Measurements from ENCODE around the gene GLUL. TPM values are rescaled to one million over a fixed set of nuclear protein-coding genes. Genes with fewer than 3 reads are reported as not detected.
A peak's percentile ranks its signal among the peaks of the same experiment; 100 is the strongest.

GLUL gene
- total RNA-seq, 1 experiment from 2014 or later: 159 TPM

DNA sequence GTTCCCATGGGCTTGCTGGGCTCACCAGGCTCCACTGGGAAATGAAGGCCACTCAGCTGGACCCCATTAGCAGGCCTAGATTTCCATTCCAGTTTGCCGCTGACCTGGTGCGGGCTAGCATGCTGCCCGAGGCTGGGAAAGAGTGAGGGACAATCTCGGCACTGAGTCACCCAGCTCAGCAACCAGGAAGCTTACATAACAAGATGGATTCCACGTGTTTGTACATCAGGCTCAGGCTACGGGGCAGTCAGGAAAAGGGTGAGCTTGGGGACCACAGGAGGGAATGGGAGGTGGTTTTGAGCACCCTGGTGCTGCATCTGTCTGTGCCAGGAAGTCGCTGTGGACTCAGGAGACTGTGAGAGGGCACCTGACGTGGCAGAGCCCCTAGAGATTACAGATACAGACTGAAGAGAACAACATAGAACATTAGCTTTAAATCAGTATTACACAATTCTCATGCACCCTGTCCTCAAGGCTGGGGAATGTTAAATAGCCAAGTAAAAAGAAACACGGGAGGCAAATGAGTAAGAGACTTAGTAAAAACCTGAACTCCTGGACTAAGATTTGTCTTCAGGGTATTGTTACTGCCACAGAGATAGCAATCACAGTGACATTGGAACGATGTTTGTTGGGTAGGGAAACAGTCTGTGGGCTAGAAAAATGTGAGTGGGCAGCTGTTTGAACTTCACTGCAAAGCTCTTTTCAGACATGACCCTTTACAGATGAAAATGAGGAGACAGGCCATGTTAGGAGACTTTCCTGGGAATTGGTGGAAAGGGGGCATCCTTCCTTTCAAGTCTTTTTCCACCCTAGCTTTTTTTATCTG is 51.1 kb downstream of the GLUL start:
- CTCF ChIA-PET: no interaction called here
- H3K4me2 ChIP-seq (ENCODE audit: low read length): no peak overlapping the region

DNA sequence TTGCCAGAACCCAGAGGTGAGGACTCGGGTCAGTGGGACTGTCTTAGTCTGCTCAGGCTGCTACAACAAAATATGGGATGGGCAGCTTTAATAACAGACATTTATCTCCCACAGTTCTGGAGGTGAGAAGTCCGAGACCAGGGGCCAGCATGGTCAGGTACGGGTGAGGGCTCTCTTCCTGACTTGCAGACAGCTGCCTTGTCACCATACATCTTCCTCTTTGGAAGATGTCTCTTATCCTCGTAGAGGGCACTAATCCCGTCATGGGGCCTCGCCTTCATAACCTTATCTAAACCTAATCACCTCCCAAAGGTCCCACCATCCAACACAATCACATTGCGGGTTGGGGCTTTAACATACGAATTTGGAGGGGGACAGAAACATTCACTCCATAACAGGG is 51.9 kb downstream of the GLUL start:
- Histone ChIP-seq H3K79me2 (ENCODE audit: low read length) (no peaks in the 10 kb centered on the region), H3K27me3 (ENCODE audit: low read length) (no peaks in the 10 kb centered on the region), H3K4me3 (ENCODE audit: low read length) (no peak overlapping the region), H3K4me2 (ENCODE audit: low read length) (no peak overlapping the region), H3F3A (ENCODE audit: low read length, unreplicated experiment) (no peaks in the 10 kb centered on the region), H3K9ac (ENCODE audit: low read length) (no peak overlapping the region), H3K4me1 (ENCODE audit: insufficient read depth, low read length) (no peaks in the 10 kb centered on the region), H2AFZ (ENCODE audit: low read length) (no peak overlapping the region), H3K9me2 (replicated peaks; ENCODE audit: low read length) (no peaks in the 10 kb centered on the region), H3K36me3 (ENCODE audit: low read depth, low read length) (no peaks in the 10 kb centered on the region), H3K27ac (ENCODE audit: low read length) (no peak overlapping the region), H3K9me3 (ENCODE audit: low read length) (no peaks in the 10 kb centered on the region), H4K20me1 (ENCODE audit: low read length) (no peaks in the 10 kb centered on the region)
- no peak for ATAC-seq
- ChIA-PET POLR2A (ENCODE audit: unreplicated experiment) (no interaction called here), CTCF (no interaction called here)
- intact Hi-C loops (cut with micrococcal nuclease): no loop called here
- no TSS peak for BruUV-seq (replicated peaks)
- DNase-seq: no peak
- TF ChIP-seq EZH2phosphoT487 (IDR thresholded peaks at IDR 0.05; ENCODE audit: borderline replicate concordance, low read length) (no peak), EZH2 (IDR thresholded peaks at IDR 0.05; ENCODE audit: low read length, unreplicated experiment) (no peak)
- TF ChIP-seq, protein P1, sequence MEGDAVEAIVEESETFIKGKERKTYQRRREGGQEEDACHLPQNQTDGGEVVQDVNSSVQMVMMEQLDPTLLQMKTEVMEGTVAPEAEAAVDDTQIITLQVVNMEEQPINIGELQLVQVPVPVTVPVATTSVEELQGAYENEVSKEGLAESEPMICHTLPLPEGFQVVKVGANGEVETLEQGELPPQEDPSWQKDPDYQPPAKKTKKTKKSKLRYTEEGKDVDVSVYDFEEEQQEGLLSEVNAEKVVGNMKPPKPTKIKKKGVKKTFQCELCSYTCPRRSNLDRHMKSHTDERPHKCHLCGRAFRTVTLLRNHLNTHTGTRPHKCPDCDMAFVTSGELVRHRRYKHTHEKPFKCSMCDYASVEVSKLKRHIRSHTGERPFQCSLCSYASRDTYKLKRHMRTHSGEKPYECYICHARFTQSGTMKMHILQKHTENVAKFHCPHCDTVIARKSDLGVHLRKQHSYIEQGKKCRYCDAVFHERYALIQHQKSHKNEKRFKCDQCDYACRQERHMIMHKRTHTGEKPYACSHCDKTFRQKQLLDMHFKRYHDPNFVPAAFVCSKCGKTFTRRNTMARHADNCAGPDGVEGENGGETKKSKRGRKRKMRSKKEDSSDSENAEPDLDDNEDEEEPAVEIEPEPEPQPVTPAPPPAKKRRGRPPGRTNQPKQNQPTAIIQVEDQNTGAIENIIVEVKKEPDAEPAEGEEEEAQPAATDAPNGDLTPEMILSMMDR (conservative IDR thresholded peaks at IDR 0.05; ENCODE audit: low read depth, low read length): no peak

More for the DNA sequence above, 51.1 kb downstream of the GLUL start:
- no TSS peak for BruUV-seq (replicated peaks)
- Histone ChIP-seq H3K9ac (ENCODE audit: low read length) (no peak overlapping the region), H3K27ac (ENCODE audit: low read length) (no peak overlapping the region), H3K9me2 (replicated peaks; ENCODE audit: low read length) (no peaks in the 10 kb centered on the region), H4K20me1 (ENCODE audit: low read length) (no peaks in the 10 kb centered on the region), H3K27me3 (ENCODE audit: low read length) (no peaks in the 10 kb centered on the region), H2AFZ (ENCODE audit: low read length) (0 out of 2 replicates have a peak overlapping the region, but pooled peaks have one; percentile 30), H3K9me3 (ENCODE audit: low read length) (no peaks in the 10 kb centered on the region), H3K79me2 (ENCODE audit: low read length) (no peaks in the 10 kb centered on the region), H3K36me3 (ENCODE audit: low read depth, low read length) (no peaks in the 10 kb centered on the region), H3K4me3 (ENCODE audit: low read length) (no peak overlapping the region), H3K4me1 (ENCODE audit: insufficient read depth, low read length) (no peaks in the 10 kb centered on the region), H3F3A (ENCODE audit: low read length, unreplicated experiment) (no peaks in the 10 kb centered on the region)
- TF ChIP-seq EZH2 (IDR thresholded peaks at IDR 0.05; ENCODE audit: low read length, unreplicated experiment) (no peak), EZH2phosphoT487 (IDR thresholded peaks at IDR 0.05; ENCODE audit: borderline replicate concordance, low read length) (no peak)
- TF ChIP-seq, protein P1 (conservative IDR thresholded peaks at IDR 0.05; ENCODE audit: low read depth, low read length): no peak
- POLR2A ChIA-PET (ENCODE audit: unreplicated experiment): no interaction called here
- intact Hi-C loops (cut with micrococcal nuclease): no loop called here
- DNase-seq (no peak), ATAC-seq (no peak)

DNA sequence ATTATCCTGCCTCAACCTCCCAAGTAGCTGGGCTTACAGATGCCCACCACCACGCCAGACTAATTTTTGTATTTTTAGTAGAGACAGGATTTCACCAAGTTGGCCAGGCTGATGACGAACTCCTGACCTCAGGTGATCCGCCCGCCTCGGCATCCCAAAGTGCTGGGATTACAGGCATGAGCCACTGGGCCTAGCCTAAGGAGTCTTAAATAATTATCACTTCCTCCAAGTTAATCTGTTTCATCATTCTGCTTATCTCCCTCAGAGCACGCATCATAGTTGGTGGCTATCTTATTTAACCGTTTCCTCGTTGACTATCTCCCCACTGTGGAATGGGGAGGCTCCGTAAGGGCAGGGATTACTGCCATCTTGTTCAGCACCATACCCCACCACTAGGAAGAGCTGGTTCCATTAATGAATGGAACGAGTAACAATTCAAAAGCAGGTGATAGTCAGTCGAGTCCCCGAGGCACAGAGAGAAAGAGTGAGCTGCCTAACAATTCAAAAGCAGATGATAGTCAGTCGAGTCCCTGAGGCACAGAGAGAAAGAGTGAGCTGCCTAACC is 52.7 kb downstream of the GLUL start:
- Histone ChIP-seq H3K27me3 (ENCODE audit: low read length) (no peaks in the 10 kb centered on the region), H3F3A (ENCODE audit: low read length, unreplicated experiment) (no peaks in the 10 kb centered on the region), H3K9ac (ENCODE audit: low read length) (no peak overlapping the region), H3K9me3 (ENCODE audit: low read length) (no peaks in the 10 kb centered on the region), H4K20me1 (ENCODE audit: low read length) (no peaks in the 10 kb centered on the region), H3K4me2 (ENCODE audit: low read length) (no peak overlapping the region), H3K9me2 (replicated peaks; ENCODE audit: low read length) (no peaks in the 10 kb centered on the region), H3K79me2 (ENCODE audit: low read length) (no peaks in the 10 kb centered on the region), H2AFZ (ENCODE audit: low read length) (no peak overlapping the region), H3K4me3 (ENCODE audit: low read length) (no peak overlapping the region), H3K27ac (ENCODE audit: low read length) (no peak overlapping the region), H3K4me1 (ENCODE audit: insufficient read depth, low read length) (no peaks in the 10 kb centered on the region), H3K36me3 (ENCODE audit: low read depth, low read length) (no peaks in the 10 kb centered on the region)
- ChIA-PET POLR2A (ENCODE audit: unreplicated experiment) (interaction anchor here (0.7 kb wide), 1 partner anchor 219 kb away, joined by 3 read pairs; no protein-coding TSS in a partner anchor), CTCF (no interaction called here)
- ATAC-seq (no peak), DNase-seq (no peak)
- intact Hi-C loops (cut with micrococcal nuclease): no loop called here
- TF ChIP-seq EZH2phosphoT487 (IDR thresholded peaks at IDR 0.05; ENCODE audit: borderline replicate concordance, low read length): no peak
- BruUV-seq (replicated peaks): no TSS peak
